Measurements from ENCODE around the gene ADARB1. TPM values are rescaled to one million over a fixed set of nuclear protein-coding genes. Genes with fewer than 3 reads are reported as not detected.

The ADARB1 gene
- total RNA-seq, 1 donor from 2014 or later = 5.1 TPM

DNA sequence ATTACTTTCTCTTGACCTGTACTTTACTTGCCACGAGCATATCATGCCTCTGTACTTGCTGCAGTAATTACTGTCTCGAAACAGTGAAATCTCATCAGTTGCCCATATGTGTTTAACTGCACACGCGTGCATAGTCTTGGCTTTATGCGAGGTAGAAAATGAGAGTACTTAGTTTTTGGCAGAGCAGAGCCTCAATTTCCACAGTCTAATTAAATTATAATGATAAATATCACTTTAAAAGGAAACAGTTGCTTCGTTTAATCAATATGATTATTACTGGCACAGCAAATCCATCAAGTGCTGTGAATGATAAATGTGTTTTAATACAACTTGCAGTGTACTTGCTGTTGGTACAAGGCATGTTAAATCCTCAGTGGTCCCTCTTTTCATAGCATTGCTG is 47.6 kb downstream of the ADARB1 start:
- Histone ChIP-seq H3K27me3 (no peaks in the 10 kb centered on the region), H3F3A (ENCODE audit: low read depth) (peaks cover 8% of the 10 kb centered on the region), H3K4me2 (no peak overlapping the region), H3K79me2 (ENCODE audit: low read depth) (no peaks in the 10 kb centered on the region), H3K36me3 (no peaks in the 10 kb centered on the region), H3K4me1 (peaks cover 10% of the 10 kb centered on the region), H3K9ac (no peak overlapping the region), H2AFZ (replicated peaks) (no peak overlapping the region), H4K20me1 (ENCODE audit: low read depth) (no peaks in the 10 kb centered on the region), H3K4me3 (no peak overlapping the region), H3K27ac (no peak overlapping the region), H3K9me3 (ENCODE audit: low read depth) (no peaks in the 10 kb centered on the region)
- H3K4me3 Mint-ChIP-seq = no peak overlapping the region
- H3K27ac Mint-ChIP-seq = no peak overlapping the region
- peaks cover 3% of the 10 kb centered on the region for H3K27me3 Mint-ChIP-seq (ENCODE audit: insufficient read depth, low read depth)
- H3K9me3 Mint-ChIP-seq = peaks cover 8% of the 10 kb centered on the region
- TF ChIP-seq EZH2phosphoT487 (IDR thresholded peaks at IDR 0.05) = no peak
- no peak for TF ChIP-seq CTCF (IDR thresholded peaks at IDR 0.05)
- TF ChIP-seq EZH2 (IDR thresholded peaks at IDR 0.05) = no peak
- no peak for DNase-seq (ENCODE audit: low spot score)
- H3K4me1 Mint-ChIP-seq = peaks cover 6% of the 10 kb centered on the region
- H3K36me3 Mint-ChIP-seq = peaks cover 2% of the 10 kb centered on the region

GRCh38 chr21:45122432-45123132 is 48.2 kb downstream of the ADARB1 start:
- Mint-ChIP-seq H3K27me3 (ENCODE audit: insufficient read depth, low read depth) (peaks cover 3% of the 10 kb centered on the region), H3K4me3 (no peak overlapping the region), H3K4me1 (peaks cover 6% of the 10 kb centered on the region), H3K36me3 (peaks cover 2% of the 10 kb centered on the region), H3K27ac (no peak overlapping the region), H3K9me3 (peaks cover 8% of the 10 kb centered on the region)
- H2AFZ ChIP-seq (replicated peaks) = no peak overlapping the region
- H3K4me3 ChIP-seq = no peak overlapping the region
- no peaks in the 10 kb centered on the region for H3K27me3 ChIP-seq
- H3K27ac ChIP-seq = no peak overlapping the region
- peaks cover 10% of the 10 kb centered on the region for H3K4me1 ChIP-seq
- no peak for TF ChIP-seq CTCF (IDR thresholded peaks at IDR 0.05)
- no peak for TF ChIP-seq EZH2phosphoT487 (IDR thresholded peaks at IDR 0.05)
- TF ChIP-seq EZH2 (IDR thresholded peaks at IDR 0.05) = no peak
- no peaks in the 10 kb centered on the region for H3K36me3 ChIP-seq
- H3F3A ChIP-seq (ENCODE audit: low read depth) = peaks cover 8% of the 10 kb centered on the region
- no peaks in the 10 kb centered on the region for H3K79me2 ChIP-seq (ENCODE audit: low read depth)
- no peak overlapping the region for H3K9ac ChIP-seq
- no peak overlapping the region for H3K4me2 ChIP-seq
- DNase-seq (ENCODE audit: low spot score) = no peak
- H3K9me3 ChIP-seq (ENCODE audit: low read depth) = no peaks in the 10 kb centered on the region
- no peaks in the 10 kb centered on the region for H4K20me1 ChIP-seq (ENCODE audit: low read depth)

DNA sequence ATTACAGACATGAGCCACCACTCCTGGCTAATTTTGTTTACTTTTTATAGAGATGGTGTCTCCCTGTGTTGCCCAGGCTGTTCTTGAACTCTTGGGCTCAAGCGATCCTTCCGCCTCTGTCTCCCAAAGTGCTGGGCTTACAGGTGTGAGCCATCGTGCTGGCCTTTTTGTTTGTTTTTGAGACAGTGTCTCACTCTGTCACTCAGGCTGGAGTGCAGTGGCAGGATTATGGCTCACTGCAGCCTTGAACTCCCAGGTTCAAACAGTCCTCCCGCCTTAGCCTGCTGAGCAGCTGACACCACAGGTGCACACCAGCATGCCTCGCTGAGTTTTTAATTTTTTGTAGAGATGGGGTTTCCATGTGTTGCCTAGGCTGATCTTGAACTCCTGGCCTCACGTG is 49.1 kb downstream of the ADARB1 start:
- Histone ChIP-seq H3K79me2 (ENCODE audit: low read depth) (no peaks in the 10 kb centered on the region), H4K20me1 (ENCODE audit: low read depth) (no peaks in the 10 kb centered on the region), H3K9me3 (ENCODE audit: low read depth) (no peaks in the 10 kb centered on the region), H3K4me2 (no peak overlapping the region), H3K4me1 (peaks cover 9% of the 10 kb centered on the region), H3K27ac (no peak overlapping the region), H3K9ac (no peak overlapping the region), H3K36me3 (no peaks in the 10 kb centered on the region), H3K27me3 (no peaks in the 10 kb centered on the region), H3K4me3 (no peak overlapping the region), H3F3A (ENCODE audit: low read depth) (peaks cover 4% of the 10 kb centered on the region), H2AFZ (replicated peaks) (no peak overlapping the region)
- H3K4me3 Mint-ChIP-seq = no peak overlapping the region
- TF ChIP-seq EZH2 (IDR thresholded peaks at IDR 0.05) (no peak), CTCF (IDR thresholded peaks at IDR 0.05) (no peak), EZH2phosphoT487 (IDR thresholded peaks at IDR 0.05) (no peak)
- peaks cover 2% of the 10 kb centered on the region for H3K36me3 Mint-ChIP-seq
- H3K4me1 Mint-ChIP-seq = peaks cover 8% of the 10 kb centered on the region
- peaks cover 3% of the 10 kb centered on the region for H3K27me3 Mint-ChIP-seq (ENCODE audit: insufficient read depth, low read depth)
- DNase-seq (ENCODE audit: low spot score) = no peak
- H3K9me3 Mint-ChIP-seq = peaks cover 4% of the 10 kb centered on the region
- no peak overlapping the region for H3K27ac Mint-ChIP-seq
